Thyroid gland (tissue), 4 donors: ENCODE measurements around the gene PCSK2. TPM values are rescaled to one million over a fixed set of nuclear protein-coding genes. Genes with fewer than 3 reads are reported as not detected.

Experiments
- DNase-seq, 2 donors: peaks; one replicate each; pipeline ENCODE4 v3.0.0-alpha.2; 2019
- H3K27ac ChIP-seq, 3 donors: fragments of 200-600 bp; sonication (generic); 1 replicate in 2 of 3; 2 replicates in 1 of 3; pipeline ENCODE4 v1.5.1; 2016 to 2019; ENCODE audit warnings: mild to moderate bottlenecking in 1 of 3, moderate library complexity in 1 of 3
- H3K27me3 ChIP-seq: fragments of 200-600 bp; sonication (generic); one replicate; pipeline ENCODE4 v1.5.1; 2019
- H3K36me3 ChIP-seq, 2 donors: fragments of 200-600 bp; sonication (generic); one replicate each; pipeline ENCODE4 v1.5.1; 2016 to 2019
- H3K4me1 ChIP-seq, 2 donors: fragments of 200-600 bp; sonication (generic); one replicate each; pipeline ENCODE4 v1.5.1; 2017 to 2019
- H3K4me3 ChIP-seq, 3 donors: fragments of 200-600 bp; sonication (generic); replicated peaks in 1 of 3; 1 replicate in 2 of 3; 2 replicates in 1 of 3; pipeline ENCODE4 v1.5.1; 2016; ENCODE audit warnings: mild to moderate bottlenecking in 1 of 3
- H3K9me3 ChIP-seq: fragments of 200-600 bp; sonication (generic); one replicate; pipeline ENCODE4 v1.5.1; 2017
- CTCF ChIP-seq, 6 experiments: fragments of 200-600 bp in 3 of 6; fragments of 450-650 bp in 3 of 6; sonication (generic) in 3 of 6; IDR thresholded peaks; one replicate each; pipeline ENCODE4 v1.5.1; 2016 to 2019; ENCODE audit warnings: antibody characterized with exemption in 6 of 6, mild to moderate bottlenecking in 2 of 6, inconsistent platforms in 1 of 6, moderate library complexity in 1 of 6
- POLR2A ChIP-seq, 2 donors: fragments of 450-650 bp; IDR thresholded peaks; one replicate each; pipeline ENCODE4 v1.6.1; 2017; ENCODE audit warnings: antibody characterized with exemption in 2 of 2, mild to moderate bottlenecking in 2 of 2, moderate library complexity in 1 of 2
- WGBS, 2 donors: methylation state at CpG; one replicate each; pipeline ENCODE4 v1.1.5; 2017; 5-methylcytosine and 5-hydroxymethylcytosine counted together
- intact Hi-C: fragments of 100-400 bp; cut with DNase I; formaldehyde crosslinking; loops from one replicate; pipeline ENCODE4 v1.15.1; 2023
- total RNA-seq, 4 donors: library from RNA; depleted of rRNA; stranded (reverse); fragments of >200 nt; gene quantifications; one replicate each; pipeline ENCODE4 v1.2.3, GENCODE V29; 2016

The PCSK2 gene
- total RNA-seq, 4 donors from 2014 or later = 43.2 to 242 (median 112) TPM

GRCh38 chr20:17357238-17357637 lies 130.4 kb downstream of the PCSK2 start:
- no peak overlapping the region for H3K4me3 ChIP-seq
- intact Hi-C loops = no loop called here
- H3K27ac ChIP-seq = no peak overlapping the region
- TF ChIP-seq POLR2A (IDR thresholded peaks at IDR 0.05) = no peak
- no peak for TF ChIP-seq CTCF (IDR thresholded peaks at IDR 0.05)
- no peaks in the 10 kb centered on the region for H3K4me1 ChIP-seq
- DNase-seq = no peak
- H3K27me3 ChIP-seq = no peaks in the 10 kb centered on the region
- H3K9me3 ChIP-seq = no peaks in the 10 kb centered on the region
- 40 to 47% methylated on average over 2 of the region's 2 CpGs for WGBS, 2 donors
- H3K36me3 ChIP-seq = no peaks in the 10 kb centered on the region

DNA sequence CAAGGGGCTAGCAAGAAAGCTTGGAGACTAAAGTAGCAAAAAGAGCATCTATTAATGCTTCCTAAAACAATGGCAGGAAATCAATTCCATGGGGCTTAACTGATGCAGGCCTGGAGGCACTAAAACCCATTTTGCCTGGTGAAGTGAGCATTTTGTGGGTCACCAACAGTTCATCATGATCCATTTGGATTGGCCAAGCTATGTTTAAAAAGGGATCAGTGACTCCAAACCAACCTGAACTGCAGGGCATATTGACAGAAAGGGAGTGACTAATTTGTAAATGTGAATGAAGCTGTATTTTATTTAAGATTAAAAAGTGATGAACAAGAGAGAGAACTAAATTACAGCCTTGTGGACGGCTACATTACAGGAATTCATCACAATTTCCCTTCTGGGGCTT lies 132.0 kb downstream of the PCSK2 start:
- Histone ChIP-seq H3K9me3 (no peaks in the 10 kb centered on the region), H3K27ac (no peak overlapping the region), H3K4me3 (no peak overlapping the region), H3K36me3 (no peaks in the 10 kb centered on the region), H3K27me3 (no peaks in the 10 kb centered on the region), H3K4me1 (no peaks in the 10 kb centered on the region)
- WGBS, 2 donors = 60 to 74% methylated on average over 1 of the region's 1 CpG
- intact Hi-C loops = no loop called here
- no peak for TF ChIP-seq POLR2A (IDR thresholded peaks at IDR 0.05)
- TF ChIP-seq CTCF (IDR thresholded peaks at IDR 0.05) = no peak
- no peak for DNase-seq

GRCh38 chr20:17364681-17365080 lies 137.8 kb downstream of the PCSK2 start:
- Histone ChIP-seq H3K4me3 (no peak overlapping the region), H3K27me3 (no peaks in the 10 kb centered on the region), H3K9me3 (no peaks in the 10 kb centered on the region), H3K36me3 (no peaks in the 10 kb centered on the region), H3K4me1 (no peaks in the 10 kb centered on the region), H3K27ac (no peak overlapping the region)
- 85 to 88% methylated on average over 2 to 4 of the region's 4 CpGs for WGBS, 2 donors
- TF ChIP-seq CTCF (IDR thresholded peaks at IDR 0.05) (no peak), POLR2A (IDR thresholded peaks at IDR 0.05) (no peak)
- intact Hi-C loops = no loop called here
- DNase-seq = no peak

DNA sequence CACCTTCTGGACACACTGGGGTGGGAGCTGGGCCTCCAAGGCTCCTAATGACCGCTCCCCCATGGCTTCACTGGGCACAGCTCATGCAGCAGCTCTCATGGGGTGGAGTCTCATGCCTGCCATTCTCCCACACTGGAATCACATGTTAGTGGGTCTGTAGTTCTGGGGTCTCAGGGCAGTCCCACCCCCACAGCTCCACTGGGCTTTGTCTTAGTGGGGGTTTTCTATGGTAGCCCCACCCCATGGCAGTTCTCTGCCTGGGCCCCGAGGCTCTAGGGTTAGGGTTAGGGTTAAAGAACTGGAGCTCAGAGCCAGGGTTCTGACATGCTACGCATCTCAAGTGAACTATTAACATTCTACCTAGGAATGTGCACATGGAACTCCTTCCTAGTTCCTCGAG lies 139.0 kb downstream of the PCSK2 start:
- no peak for TF ChIP-seq POLR2A (IDR thresholded peaks at IDR 0.05)
- no peak for TF ChIP-seq CTCF (IDR thresholded peaks at IDR 0.05)
- no peaks in the 10 kb centered on the region for H3K9me3 ChIP-seq
- no peak overlapping the region for H3K4me3 ChIP-seq
- H3K36me3 ChIP-seq = no peaks in the 10 kb centered on the region
- WGBS, 2 donors = 83 to 91% methylated on average over 4 of the region's 4 CpGs
- no peaks in the 10 kb centered on the region for H3K4me1 ChIP-seq
- no peaks in the 10 kb centered on the region for H3K27me3 ChIP-seq
- intact Hi-C loops = no loop called here
- no peak overlapping the region for H3K27ac ChIP-seq
- no peak for DNase-seq

GRCh38 chr20:17369506-17369905 lies 142.7 kb downstream of the PCSK2 start:
- Histone ChIP-seq H3K27ac (no peak overlapping the region), H3K4me3 (no peak overlapping the region), H3K27me3 (no peaks in the 10 kb centered on the region), H3K9me3 (no peaks in the 10 kb centered on the region), H3K36me3 (no peaks in the 10 kb centered on the region), H3K4me1 (no peaks in the 10 kb centered on the region)
- DNase-seq = no peak
- TF ChIP-seq CTCF (IDR thresholded peaks at IDR 0.05) = no peak
- no peak for TF ChIP-seq POLR2A (IDR thresholded peaks at IDR 0.05)
- 80 to 92% methylated on average over 2 of the region's 2 CpGs for WGBS, 2 donors
- intact Hi-C loops = no loop called here
